GM18505 (cell line): ENCODE results near the gene SLC46A3.
"Not testable (repeated sequence)": the region's sequence is repeated elsewhere in the genome, so short reads cannot be mapped to it uniquely, and the experiment has no call there.

ENCODE experiments used
- ATAC-seq: cut with Tn5 transposase; IDR thresholded peaks from one replicate; pipeline ENCODE4 v1.9.1; 2021; ENCODE audit not compliant: unreplicated experiment
- POLR2A ChIP-seq: IDR thresholded peaks from 4 replicates; pipeline ENCODE4 v1.6.1; 2011; ENCODE audit warnings: borderline replicate concordance; ENCODE audit not compliant: insufficient read depth, insufficient read length; ENCODE audit errors: extremely low read depth

Gene SLC46A3

GRCh38 chr13:28684257-28684656, 34.5 kb downstream of the SLC46A3 start:
- TF ChIP-seq POLR2A: no peak
- ATAC-seq: no peak

DNA sequence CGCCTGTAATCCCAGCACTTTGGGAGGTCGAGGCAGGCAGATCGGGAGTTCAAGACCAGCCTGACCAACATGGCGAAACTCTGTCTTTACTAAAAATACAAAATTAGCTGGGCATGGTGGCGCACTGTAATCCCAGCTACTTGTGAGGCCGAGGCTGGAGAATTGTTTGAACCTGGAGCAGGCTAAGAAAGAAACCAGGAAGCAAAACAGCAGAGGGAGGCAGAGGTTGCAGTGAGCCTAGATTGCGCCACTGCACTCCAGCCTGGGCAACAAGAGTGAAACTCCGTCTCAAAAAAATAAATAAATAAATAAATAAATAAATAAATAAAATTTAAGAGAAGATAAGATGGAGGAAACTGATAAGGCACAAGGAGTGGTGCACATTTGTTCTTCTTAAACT, 35.6 kb downstream of the SLC46A3 start:
- ATAC-seq: not testable (repeated sequence)

DNA sequence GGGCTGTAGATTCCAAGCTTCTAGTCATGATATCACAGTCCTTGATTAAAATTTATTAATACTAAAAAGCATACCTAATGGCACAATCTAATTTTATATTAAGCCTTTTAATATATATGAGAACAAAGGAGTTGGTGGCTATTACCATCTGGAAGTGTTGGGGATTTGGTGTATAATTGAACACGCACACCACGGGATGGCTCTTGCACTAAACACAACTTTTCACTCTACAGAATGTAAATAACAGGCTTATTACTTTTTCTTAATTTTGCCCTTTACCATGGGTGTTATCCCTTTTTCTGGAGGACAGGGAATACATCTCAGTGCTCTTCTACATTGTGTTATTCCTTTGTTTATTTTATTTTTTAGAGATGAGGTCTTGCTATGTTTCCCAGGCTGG, 38.2 kb downstream of the SLC46A3 start:
- no peak for TF ChIP-seq POLR2A
- no peak for ATAC-seq

GRCh38 chr13:28679628-28680027, 39.1 kb downstream of the SLC46A3 start:
- TF ChIP-seq POLR2A: no peak
- no peak for ATAC-seq

DNA sequence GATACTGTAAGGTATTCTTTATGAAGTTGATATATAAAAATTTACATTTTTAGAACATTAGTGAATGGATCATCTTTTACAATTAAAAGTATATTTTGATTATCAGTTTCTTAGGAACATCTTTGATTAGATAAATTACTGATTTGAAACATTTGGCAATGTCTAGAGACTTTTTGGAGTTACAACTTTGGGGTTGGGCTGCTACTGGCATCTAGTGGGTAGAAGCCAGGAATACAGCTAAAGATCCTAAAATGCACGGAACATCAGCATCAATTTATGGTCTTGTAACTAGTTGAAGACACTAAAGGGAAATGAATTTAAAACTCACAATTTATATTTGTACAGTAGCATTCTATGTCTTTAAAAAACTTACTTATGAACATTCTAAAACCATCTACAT, 40.0 kb downstream of the SLC46A3 start:
- no peak for ATAC-seq
- no peak for TF ChIP-seq POLR2A

- no peak for ATAC-seq
- no peak for TF ChIP-seq POLR2A
Observed at GRCh38 chr13:28671126-28671792, 47.5 kb downstream of the SLC46A3 start.

- no peak for TF ChIP-seq POLR2A
- ATAC-seq: no peak
Observed at GRCh38 chr13:28666897-28667488, 51.8 kb downstream of the SLC46A3 start.

- peak; percentile 28 for ATAC-seq
Observed at GRCh38 chr13:28659621-28659970, 59.2 kb downstream of the SLC46A3 start.

DNA sequence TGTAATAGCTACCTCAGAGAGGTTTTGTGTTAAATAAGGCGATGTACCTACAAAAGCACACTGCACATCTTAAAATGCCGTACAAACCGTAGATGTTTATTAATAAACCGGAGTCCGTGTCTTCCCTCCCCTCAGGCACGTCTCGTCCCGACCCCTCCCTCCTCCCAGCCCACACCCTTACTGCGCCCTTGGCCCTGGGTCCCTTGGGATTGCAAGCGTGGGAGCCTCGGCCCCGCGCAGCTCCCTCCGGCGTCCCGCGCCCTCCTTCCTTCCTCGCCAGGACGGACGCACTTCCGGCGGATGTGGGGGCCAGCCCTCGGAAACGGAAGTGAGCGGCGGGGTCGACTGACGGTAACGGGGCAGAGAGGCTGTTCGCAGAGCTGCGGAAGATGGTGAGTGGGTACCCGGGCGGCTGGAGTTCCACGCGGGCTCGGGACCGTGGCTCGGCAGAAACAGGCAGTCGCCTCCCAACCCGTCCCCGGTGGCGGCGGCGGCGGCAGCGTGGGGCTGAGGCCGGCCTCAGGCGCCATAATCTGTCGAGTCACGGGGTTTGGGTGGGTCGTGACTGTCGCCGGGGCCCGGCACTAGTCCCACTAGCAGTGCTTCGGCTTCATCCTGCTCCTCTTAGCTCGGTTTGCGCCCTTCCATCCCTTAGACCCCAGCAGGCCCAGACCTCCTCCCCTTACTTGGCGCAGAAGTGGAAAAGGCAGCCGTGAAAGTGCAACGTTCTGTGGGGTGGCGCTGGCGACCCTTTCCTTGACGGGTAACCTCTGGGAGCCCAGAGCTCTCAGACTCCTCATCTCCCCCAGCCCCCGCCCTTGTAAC, 59.8 kb downstream of the SLC46A3 start, which contains the start of gene POMP:
TSS of gene POMP (plus strand) at position 335 of the 825 bp plus-strand sequence. CDS start at position 390, 55 bp downstream.
- peak; percentile 77 for ATAC-seq
- peak; percentile 96 for TF ChIP-seq POLR2A

More at GRCh38 chr13:28659621-28659970, 59.2 kb downstream of the SLC46A3 start:
- TF ChIP-seq POLR2A: no peak

DNA sequence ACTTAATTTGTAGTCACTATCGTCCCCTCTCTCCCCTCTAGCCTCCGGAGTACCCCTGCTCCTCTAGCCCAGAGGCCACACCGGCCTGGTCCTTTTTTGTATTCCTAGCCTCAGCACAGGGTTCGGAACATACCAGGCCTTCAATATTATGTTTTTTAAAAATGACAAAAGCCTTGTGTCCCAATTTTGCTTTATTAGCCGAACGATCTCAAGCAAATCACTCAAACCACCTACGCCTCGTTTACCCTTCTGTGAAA, 60.3 kb downstream of the SLC46A3 start:
- ATAC-seq: peak; percentile 12
- no peak for TF ChIP-seq POLR2A

DNA sequence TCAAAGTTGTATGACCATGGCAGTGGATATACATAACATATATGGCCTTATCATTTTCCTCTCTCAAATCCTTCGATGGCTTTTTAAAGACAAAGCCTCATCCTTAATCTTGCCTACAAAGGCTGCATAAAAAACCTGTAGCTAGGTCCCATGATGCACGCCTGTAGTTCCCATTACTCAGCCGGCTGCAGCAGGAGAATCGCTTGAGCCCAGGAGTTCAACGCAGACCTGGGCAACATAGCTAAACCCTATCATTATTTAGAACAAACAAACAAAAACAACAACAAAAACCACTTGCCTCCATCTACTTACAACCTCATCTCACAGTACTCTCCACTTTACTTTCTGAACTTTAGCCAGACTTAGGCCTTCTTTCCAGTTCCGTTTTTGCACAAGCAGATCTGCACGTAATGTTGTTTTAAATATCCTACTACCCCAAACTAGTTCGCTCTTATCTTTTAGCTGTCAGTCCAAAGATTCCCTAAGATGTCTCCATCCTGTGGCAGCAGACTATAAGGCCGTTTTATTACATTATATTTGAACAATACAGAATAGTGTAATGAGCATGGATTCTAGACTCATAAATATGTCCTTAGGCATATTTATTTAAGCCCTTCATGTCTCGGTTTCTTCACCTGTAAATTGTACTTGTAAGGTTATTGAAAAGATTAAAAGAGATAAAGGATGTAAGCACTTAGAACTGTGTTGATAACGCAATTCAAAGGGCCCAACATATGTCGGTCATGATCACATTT, 60.8 kb downstream of the SLC46A3 start:
- ATAC-seq: no peak
- TF ChIP-seq POLR2A: no peak

DNA sequence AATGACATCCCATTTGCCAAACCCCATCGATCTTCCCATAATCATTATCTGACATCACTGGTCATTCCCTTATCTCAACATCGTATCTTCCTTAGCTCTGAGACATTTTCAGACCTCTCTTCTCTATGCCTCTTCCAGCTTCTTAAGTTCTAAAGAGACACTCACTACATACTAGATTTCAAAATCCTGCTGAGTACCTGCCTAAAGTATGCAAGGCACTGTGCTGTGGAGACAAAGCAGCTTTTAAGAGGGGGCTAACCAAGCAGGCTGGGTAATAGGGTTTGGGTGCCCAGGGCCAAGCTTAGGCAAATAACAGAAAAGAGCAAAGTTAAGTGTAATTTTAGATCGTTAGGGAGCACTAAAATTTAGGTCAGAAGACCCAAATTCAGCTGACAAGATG, 63.2 kb downstream of the SLC46A3 start:
- TF ChIP-seq POLR2A: no peak
- ATAC-seq: no peak

- ATAC-seq: no peak
- no peak for TF ChIP-seq POLR2A
Observed at GRCh38 chr13:28654276-28654675, 64.5 kb downstream of the SLC46A3 start.
